Transverse colon (tissue), 4 donors: ENCODE results near the gene ZNF341.

ENCODE experiments used
- EP300 ChIP-seq: sonication (generic); formaldehyde crosslinking; IDR thresholded peaks from one replicate; pipeline ENCODE4 v1.6.1; 2017; ENCODE audit warnings: antibody characterized with exemption, low read depth
- POLR2A ChIP-seq: fragments of 450-650 bp; IDR thresholded peaks from one replicate; pipeline ENCODE4 v1.6.1; 2016; ENCODE audit warnings: antibody characterized with exemption, mild to moderate bottlenecking, moderate library complexity
- POLR2AphosphoS5 ChIP-seq, 3 donors: sonication (generic); formaldehyde crosslinking; IDR thresholded peaks; one replicate each; pipeline ENCODE4 v1.6.1; 2016; ENCODE audit warnings: antibody characterized with exemption in 3 of 3
- TF ChIP-seq, protein P1 (sequence below), 5 experiments: fragments of 200-600 bp in 3 of 5; fragments of 450-650 bp in 2 of 5; sonication (generic) in 3 of 5; IDR thresholded peaks; 1 replicate in 2 of 5; 2 replicates in 3 of 5; pipeline ENCODE4 v1.5.1; 2016 to 2017; ENCODE audit warnings: antibody characterized with exemption in 5 of 5, inconsistent platforms in 3 of 5, mild to moderate bottlenecking in 2 of 5, moderate library complexity in 1 of 5

DNA sequence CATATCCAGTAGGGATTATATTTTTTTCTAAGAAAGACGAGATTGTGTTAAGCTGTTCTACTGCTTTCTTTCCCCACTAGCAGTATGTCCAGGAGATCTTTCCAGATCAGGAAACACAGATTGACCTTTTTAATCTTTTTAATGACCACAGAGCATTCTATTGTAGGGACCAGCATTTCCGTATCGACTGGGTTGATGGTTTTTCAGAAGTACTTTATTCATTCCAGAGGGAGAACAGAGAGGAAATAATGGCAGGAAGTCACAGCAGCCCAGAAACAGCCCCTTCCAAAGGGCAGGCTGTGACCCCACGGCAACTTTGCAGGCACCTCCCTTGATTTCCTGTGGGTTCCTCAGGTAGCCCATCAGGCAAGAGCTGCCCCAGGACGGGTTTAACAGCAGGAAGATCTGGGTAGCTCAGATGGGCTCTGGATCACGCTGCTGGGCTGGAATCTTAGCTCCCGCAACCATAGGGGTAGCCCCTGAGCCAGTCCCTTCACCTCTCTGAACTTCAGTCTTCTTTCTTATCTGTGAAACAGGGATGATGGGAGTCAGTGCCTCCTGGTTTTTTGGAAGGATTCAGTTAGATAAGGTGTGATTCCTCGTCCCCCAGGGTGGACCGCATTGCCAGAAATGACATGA, 55.6 kb downstream of the ZNF341 start:
- TF ChIP-seq, protein P1, sequence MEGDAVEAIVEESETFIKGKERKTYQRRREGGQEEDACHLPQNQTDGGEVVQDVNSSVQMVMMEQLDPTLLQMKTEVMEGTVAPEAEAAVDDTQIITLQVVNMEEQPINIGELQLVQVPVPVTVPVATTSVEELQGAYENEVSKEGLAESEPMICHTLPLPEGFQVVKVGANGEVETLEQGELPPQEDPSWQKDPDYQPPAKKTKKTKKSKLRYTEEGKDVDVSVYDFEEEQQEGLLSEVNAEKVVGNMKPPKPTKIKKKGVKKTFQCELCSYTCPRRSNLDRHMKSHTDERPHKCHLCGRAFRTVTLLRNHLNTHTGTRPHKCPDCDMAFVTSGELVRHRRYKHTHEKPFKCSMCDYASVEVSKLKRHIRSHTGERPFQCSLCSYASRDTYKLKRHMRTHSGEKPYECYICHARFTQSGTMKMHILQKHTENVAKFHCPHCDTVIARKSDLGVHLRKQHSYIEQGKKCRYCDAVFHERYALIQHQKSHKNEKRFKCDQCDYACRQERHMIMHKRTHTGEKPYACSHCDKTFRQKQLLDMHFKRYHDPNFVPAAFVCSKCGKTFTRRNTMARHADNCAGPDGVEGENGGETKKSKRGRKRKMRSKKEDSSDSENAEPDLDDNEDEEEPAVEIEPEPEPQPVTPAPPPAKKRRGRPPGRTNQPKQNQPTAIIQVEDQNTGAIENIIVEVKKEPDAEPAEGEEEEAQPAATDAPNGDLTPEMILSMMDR (IDR thresholded peaks at IDR 0.05) = no peak
- TF ChIP-seq POLR2A (no peak), POLR2AphosphoS5 (IDR thresholded peaks at IDR 0.05) (no peak), EP300 (no peak)
